Activated CD8-positive, alpha-beta memory T cell treated with anti-CD3 and anti-CD28 coated beads for 24 hours (primary cell): Measurements from ENCODE around the gene RAD54L.
A peak's percentile ranks its signal among the peaks of the same experiment; 100 is the strongest.
"Not testable (repeated sequence)": the region's sequence is repeated elsewhere in the genome, so short reads cannot be mapped to it uniquely, and the experiment has no call there.

Source experiments
- DNase-seq: peaks from one replicate; pipeline ENCODE4 v3.0.0-alpha.2; 2020

RAD54L gene

DNA sequence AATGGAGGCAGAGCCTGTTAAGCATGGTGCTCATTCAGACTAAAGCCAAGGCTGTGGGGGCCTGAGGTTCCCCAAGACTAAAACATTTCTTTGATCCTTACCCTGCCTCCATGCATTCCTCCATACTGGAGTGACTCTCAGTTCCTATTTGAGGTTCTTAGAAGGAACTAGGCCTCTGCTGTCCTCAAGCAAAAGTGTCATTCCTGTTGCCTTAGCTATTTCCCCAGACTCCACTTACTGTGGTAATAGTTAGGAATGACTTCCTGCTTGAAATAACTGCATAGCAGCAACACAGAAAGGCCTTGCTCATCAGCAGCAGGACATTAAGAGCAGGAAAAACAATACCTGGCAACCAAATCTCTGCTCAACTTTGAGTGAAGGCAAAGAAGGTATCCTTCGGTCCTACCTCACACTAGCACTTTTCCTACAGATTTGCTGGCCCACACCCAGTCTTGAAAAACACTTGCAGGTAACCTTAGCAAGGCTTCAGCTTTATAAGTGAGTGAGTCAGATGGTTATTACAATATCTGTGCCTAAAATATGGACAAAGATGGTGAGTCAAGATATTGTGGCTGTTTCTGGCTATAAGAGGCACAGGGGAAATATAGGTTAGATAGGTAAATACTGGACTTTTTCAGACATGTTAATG is 41.0 kb downstream of the RAD54L start:
- no peak for DNase-seq

DNA sequence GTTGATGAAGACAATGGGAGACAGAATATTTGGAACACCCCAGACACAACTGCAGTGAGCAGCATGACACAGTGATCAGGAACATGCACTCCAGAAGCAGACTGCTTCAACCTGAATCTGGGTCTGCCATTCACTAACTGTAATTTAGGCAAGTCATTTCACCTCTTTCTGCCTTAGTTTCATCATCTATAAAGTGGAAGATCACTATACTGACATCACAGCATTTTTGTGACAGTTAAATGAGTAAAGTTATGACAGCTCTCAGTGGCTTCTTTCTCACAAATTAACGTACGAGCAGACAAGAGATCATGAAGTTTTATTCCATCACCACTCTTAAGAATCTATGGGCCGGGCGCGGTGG is 41.6 kb downstream of the RAD54L start:
- DNase-seq: no peak

DNA sequence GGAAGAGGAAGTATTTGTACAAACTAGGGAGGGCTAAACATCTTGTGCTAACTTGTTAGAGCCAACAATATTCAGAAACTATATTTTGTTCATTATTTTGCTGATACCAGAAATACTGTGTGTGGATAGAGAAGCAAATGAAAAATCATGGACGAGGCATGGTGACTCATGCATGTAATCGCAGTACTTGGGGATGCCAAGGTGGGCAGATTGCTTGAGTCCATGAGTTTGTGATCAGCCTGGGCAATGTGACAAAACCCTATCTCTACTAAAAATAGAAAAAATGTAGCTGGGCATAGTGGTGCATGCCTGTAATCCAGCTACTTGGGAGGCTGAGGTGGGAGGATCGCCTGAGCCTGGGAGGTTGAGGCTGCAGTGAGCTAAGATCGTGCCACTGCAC is 42.4 kb downstream of the RAD54L start:
- DNase-seq: no peak

DNA sequence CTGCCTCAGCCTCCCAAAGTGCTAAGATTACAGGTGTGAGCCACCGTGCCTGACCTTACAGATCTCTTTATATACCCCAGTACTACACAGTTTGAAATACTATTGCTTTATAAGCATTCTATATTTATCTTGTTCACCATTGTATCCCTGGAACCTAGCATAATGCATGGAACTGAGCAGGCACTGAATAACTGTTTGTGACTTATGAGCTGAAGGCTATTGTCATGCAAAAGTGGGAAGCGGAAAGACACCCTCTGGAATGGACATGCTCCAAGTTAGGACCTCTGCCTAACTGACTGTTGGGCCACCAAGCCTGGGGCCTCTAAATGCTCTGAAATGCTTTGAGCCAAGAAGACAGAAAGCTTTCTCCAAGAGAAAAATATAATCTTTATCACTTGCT is 47.7 kb downstream of the RAD54L start:
- DNase-seq: no peak

DNA sequence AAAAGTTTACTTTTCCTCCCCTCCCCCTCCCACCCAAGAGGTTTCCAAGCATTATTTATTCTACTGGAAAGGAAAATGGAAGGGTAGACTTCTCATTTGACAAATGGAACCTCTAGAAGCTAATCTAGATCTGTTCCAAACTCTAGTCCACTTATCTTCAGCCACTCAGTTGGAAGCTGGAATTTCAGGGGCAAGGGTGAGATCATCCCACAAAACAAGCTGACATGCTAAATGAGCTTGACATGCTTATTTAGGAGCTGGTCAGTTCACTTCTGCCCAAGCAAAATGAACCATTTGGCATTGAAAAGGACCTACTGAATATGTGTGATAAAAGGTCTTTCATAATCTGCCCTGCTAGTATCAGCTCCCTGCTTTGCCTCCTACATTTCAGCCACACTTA is 50.8 kb downstream of the RAD54L start:
- no peak for DNase-seq

DNA sequence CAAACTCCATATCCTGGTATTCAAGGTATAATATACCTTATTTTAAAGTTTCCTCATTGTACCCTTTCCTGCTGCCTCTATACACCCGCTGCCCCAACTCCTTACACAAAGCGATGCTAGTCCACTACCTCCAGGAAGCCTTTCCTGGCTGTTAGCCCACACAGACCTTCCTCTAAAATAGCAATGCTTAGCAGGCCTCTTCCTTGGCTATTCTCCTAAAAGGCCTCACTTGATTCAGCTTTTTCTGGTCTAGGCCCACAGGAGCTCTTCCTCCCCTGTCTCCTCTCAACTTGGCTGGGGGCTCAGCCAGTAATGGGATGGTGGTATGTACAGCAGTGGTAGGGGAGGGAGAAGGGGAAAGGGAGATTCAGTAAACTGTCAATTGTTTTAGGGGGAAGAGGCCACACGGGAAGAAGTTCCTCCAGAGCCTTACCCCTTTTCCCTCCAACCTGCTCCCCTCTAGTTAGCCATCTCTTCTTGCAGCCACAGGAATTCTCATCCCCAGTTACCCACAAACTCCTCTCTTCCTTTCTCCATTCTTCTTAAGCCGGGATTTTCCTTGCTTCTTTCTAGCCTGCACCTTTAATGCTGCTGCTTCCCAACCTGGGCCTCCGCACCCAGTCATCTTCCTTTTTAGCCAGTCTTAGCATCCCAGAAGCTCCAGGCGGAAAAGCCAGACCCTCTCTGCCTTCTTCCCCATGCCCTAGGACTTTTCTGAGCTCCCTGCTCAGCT is 53.3 kb downstream of the RAD54L start:
- DNase-seq: no peak

DNA sequence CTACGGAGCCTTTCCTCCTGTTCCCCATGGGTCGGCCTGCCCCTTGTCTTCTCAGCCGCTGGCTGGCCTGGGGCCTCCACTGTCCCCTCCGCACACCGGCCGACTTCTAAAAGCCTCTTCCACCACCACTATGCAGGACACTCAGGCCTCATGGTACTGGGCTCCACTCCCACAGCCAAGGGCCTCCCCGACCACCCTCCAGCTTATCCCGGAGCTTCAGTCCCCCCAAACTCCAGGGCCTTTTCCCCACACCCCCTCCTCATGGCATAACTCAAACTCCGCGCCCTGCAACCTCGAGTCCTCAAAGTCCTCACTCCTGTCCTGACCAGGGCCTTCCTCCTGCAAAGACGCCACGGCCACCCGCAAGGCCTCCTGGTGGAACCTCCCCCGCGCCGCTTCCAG is 53.8 kb downstream of the RAD54L start:
- DNase-seq: no peak

DNA sequence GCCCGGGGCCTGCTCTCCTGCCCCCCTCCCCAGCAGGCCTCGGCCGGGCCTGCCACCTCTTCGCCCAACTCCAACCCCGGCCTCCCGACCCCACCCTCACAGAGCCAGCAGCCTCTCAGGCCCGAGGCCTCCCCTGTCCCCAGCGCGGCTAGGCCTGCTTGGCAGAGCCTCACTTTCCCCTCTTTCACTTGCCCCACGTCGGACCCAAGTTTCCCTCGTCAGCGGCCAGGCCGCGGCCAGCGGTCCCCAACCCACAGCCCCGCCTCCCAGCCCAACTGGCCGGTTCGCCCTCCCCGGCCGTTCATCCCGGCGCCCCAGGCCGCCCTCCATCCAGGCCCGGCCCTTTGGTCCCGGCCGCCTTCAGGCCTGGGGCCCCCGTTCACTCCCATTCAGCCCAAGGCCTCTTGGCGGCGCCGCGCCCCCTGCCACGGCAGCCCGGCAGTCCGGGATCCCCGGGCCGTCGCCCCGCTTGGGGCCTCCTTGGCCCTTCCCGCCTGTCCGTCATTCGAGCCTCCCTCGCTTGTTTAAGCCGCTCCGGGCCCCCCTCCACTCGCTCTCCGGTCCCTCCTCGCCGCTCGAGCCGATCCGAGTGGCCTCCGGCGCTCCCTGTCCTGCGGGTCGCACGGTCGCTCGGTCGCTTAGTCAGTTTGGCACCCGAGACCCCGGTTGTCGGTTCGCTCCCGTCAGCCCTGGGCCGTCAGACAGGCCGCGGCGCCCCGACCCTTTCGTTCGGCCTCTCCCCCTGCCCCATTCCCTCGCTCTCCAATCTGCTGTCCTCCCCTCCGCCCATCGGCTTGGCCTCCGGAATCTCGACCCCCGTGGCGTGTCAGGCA is 54.5 kb downstream of the RAD54L start:
- DNase-seq: peak; percentile 82

DNA sequence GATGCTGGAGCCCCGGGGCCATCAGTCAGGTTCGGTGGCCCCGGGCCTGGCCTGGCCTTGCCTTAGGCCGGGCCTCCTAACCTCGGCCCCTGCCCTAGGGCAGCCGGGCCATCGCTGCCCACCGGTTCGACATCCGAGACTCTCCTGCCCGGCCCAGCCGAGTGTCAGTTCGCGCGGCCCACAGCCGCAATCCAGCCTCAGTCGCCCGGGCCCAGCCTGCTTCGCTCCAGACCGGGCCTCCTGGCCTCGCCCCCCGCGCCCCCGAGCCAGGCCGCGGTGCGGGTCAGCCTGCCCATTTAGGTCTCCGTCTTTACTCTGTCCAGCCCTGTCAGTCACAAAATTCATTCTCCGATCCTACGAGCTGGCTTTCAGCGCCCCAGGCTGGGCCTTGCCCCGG is 55.1 kb downstream of the RAD54L start:
- DNase-seq: no peak

DNA sequence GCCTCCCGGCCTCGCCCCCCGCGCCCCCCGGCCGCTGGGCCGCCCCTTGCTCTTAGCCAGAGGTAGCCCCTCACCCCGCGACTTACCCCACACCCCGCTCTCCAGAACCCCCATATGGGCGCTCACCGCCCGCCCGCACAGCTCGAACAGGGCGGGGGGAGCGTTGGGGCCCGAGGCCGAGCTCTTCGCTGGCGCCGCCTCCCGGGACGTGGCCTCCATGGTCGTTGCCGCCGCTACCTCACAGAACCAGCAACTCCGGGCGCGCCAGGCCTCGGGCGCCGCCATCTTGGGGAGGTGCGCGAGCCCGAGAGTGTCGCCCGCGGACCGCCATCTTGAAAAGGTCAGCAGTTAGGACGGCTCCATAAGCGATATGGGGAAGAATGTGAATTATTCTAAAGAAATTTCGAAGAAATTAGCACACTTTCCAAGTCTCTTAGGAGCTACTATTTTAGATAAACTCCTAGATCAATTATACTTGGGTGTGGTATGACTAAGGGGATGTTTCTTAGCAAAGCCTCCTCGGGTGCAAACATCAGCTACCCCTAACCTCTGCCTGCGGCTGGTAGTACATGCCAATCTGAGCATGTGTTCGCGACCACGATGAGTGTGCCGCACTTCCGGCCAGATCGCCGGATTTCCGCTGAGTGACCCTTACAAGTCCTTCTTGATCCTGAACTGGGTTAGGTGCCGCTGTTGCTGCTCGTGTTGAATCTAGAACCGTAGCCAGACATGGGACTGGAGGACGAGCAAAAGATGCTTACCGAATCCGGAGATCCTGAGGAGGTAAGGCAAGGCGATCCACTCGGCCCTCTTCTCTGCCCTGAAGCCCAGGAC is 55.7 kb downstream of the RAD54L start, which contains the start of the genes LRRC41 and UQCRH:
Gene LRRC41 (minus strand): TSS at position 579 of the 834 bp plus-strand sequence. CDS start 294 bp downstream, at position 285.
Gene UQCRH (plus strand): TSS at position 661 of the 834 bp plus-strand sequence. CDS start 69 bp downstream, at position 730.
- DNase-seq: peak; percentile 98

DNA sequence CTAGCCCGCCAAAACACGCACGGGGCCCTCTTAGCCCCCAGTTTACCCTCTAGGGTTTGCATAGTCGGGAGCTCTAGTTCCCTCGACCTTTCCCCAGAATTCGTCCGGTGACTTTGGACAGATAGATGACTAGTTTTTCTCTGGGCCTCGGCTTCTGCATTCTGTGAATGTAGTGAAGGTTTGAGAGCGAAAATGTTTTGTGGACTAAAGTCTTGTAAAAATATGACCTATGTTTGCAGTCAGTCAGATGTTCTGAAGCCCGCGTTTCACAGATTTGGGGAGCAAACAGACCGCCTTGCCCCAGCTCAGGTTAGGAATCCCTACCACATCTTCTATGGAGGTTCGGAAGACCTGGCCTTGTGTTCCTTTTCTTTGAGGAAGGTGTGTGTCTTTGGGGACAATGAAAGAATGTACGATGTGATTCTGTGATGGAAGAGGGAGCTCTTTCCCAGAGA is 56.3 kb downstream of the RAD54L start:
- DNase-seq: no peak

DNA sequence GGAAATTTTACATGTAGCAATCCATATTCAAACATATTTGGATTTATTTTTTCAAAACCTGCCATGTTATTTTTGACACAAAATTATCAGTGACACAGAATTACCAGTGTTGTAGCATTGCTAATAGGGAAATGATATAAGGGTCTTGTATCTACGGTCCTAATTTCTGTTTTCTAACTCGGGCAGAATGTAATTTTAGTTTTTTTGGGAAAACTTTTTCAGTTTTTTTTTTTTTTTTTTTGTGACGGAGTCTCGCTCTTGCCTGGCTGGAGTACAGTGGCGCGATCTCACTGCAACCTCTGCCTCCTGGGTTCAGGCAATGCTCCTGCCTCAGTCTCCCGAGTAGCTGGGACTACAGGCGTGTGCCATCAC is 58.6 kb downstream of the RAD54L start:
- no peak for DNase-seq

DNA sequence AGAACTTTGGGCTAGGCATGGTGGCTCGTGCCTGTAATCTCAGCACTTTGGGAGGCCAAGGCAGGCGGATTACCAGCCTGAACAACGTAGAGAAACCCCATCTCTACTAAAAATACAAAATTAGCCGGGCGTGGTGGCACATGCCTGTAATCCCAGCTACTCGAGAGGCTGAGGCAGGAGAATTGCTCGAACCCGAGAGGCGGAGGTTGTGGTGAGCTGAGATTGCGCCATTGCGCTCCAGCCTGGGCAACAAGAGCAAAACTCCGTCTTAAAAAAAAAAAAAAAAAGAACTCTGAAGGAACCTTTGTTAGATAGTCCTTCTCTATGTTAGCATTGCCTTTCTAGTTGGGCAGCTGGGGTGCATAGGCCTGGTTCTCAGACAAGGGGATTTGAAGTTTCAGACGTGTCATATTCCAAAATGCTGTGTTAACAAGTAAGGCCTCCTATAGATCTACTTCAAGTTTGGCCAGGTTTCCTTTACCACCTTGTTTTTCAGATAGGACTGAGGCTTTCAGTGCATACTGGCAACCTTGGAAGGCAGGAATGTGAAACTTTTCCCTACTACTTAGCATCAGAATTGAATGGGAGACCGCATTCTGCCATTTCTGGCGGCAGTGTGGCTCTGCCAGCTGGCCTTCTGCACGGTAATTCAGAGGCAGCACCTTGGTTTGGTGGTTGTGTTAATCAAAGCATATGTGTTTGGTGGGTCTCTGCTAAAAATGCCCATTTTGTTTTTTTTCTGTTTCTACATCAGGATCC is 62.0 kb downstream of the RAD54L start:
- no peak for DNase-seq

DNA sequence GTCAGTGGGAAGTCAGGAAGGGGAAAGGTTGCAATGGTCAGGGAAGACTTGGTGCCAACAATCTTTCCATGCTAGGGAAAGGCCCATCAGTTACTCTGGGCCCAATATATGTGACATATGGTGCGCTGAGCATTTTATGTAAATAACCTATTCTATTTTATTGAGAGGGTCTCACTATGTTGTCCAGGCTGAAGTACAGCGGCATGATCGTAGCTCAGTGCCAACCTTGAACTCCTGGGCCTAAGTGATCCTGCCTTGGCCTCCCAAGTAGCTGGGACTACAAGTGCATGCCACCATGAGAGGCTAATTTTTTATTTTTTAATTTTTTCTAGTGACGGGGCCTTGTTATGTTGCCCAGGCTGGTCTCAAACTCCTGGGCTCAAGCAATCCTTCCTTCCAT is 62.8 kb downstream of the RAD54L start:
- no peak for DNase-seq

DNA sequence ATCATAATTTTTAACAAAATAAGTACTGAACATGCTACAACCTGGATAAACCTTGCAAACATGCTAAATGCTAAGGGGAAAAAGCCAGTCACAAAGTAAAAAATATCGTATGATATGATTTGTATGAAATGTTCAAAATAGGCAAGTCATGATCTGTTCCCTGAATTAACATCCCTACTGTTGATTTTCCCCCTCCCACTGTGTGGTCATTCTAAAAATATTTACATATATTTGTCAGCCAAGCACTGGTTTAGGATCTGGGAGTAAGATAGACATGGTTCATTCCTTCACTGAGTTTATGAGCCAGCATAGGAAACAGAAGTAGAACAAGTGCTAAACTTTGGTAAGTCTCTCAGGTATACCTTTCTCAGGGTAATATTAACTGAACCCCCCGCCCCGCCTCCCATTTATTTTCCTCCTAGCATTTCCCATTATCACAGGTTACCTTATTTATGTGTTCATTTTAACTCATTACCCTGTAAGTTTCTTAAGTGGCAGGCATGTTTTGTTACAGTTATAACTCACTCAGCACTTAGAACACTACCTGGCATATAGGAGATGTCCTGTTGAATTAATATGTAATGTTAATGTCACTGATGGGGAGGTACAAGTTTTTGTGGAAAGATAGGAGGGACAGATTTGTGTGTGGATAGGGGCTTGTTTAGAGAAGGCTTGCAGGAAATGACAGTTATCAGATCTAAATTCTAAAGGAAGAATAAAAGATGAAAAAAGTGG is 68.3 kb downstream of the RAD54L start:
- peak; percentile 11 for DNase-seq

DNA sequence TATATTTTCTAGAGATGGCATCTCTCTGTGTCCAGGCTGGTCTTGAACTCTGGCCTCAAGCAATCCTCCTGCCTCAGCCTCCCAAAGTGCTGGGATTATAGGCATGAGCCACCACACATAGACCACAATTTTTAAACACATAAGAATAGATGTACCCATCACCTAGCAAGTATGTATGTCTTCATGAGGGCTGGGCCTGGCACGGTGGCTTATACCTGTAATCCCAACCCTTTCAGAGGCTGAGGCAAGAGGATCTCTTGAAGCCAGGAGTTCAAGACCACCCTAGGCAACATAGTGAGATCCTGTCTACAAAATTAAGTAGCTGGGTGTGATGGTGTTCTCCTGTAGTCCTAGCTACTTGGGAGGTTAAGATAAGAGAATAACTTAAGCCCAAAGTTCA is 69.8 kb downstream of the RAD54L start:
- peak; percentile 46 for DNase-seq

DNA sequence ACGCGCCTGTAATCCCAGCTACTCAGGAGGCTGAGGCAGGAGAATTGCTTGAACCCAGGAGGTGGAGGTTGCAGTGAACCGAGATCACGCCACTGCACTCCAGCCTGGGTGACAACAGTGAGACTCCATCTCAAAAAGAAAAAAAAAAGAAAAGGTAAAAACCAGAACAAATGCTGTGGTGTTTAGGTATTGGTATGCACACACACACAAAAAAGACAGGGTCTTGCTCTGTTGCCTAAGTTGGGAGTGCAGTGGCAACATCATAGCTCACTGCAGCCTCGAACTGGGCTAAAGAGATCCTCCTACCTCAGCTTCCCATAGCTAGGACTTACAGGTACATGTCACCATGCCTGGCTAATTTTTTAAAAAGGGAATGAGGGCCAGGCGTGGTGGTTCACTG is 71.7 kb downstream of the RAD54L start:
- peak; percentile 26 for DNase-seq

DNA sequence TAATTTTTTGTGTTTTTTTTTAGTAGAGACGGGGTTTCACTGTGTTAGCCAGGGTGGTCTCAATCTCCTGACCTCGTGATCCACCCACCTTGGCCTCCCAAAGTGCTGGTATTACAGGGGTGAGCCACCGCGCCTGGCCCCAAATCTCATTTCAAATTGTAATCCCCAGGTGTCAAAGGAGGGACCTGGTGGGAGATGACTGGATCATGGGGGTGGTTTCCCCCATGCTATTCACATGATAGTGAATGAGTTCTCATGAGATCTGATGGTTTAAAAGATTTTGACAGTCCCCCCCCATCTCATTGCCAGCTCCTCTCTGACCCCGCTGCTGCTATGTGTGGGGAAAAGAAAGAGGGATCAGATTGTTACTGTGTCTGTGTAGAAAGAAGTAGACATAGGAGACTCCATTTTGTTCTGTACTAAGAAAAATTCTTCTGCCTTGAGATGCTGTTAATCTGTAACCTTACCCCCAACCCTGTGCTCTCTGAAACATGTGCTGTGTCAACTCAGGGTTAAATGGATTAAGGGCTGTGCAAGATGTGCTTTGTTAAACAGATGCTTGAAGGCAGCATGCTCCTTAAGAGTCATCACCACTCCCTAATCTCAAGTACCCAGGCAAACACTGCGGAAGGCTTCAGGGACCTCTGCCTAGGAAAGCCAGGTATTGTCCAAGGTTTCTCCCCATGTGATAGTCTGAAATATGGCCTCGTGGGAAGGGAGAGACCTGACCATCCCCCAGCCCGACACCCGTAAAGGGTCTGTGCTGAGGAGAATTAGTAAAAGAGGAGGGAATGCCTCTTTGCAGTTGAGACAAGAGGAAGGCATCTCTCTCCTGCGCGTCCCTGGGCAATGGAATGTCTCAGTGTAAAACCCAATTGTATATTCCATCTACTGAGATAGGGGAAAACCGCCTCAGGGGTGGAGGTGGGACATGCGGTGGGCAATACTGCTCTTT is 72.7 kb downstream of the RAD54L start:
- peak; percentile 19 for DNase-seq

DNA sequence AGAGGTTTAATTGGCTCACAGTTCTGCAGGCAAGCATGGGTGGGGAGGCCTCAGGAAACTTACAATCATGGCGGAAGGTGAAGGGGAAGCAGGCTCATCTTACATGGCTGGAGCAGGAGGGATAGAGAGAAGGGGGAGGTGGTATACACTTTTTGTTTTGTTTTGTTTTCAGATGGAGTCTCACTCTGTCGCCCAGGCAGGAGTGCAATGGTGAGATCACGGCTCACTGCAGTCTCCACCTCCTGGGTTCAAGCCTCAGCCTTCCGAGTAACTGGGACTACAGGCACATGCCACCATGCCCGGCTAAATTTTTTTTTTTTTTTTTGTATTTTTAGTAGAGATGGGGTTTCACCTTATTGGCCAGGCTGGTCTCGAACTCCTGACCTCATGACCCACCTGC is 74.6 kb downstream of the RAD54L start:
- not testable (repeated sequence) for DNase-seq
